GM23248 (cell line): Measurements from ENCODE around the gene RPS26. TPM values are rescaled to one million over a fixed set of nuclear protein-coding genes. Genes with fewer than 3 reads are reported as not detected.
A peak's percentile ranks its signal among the peaks of the same experiment; 100 is the strongest.
"Not testable (repeated sequence)": the region's sequence is repeated elsewhere in the genome, so short reads cannot be mapped to it uniquely, and the experiment has no call there.

Source experiments
- DNase-seq: peaks from one replicate; pipeline ENCODE4 v3.0.0-alpha.2; 2015
- H2AFZ ChIP-seq: fragments of 200-600 bp; sonication (generic); 2 replicates; pipeline ENCODE4 v1.6.1; 2016; ENCODE audit warnings: antibody characterized with exemption
- H3F3A ChIP-seq: fragments of 200-600 bp; sonication (generic); 2 replicates; pipeline ENCODE4 v1.6.1; 2016; ENCODE audit warnings: mild to moderate bottlenecking, antibody characterized with exemption, mixed run types; ENCODE audit not compliant: insufficient read depth
- H3K27ac ChIP-seq: fragments of 200-600 bp; sonication (generic); 2 replicates; pipeline ENCODE4 v1.5.1; 2016; ENCODE audit warnings: mild to moderate bottlenecking
- H3K27me3 ChIP-seq: fragments of 200-600 bp; sonication (generic); replicated peaks from 2 replicates; pipeline ENCODE4 v1.6.1; 2016; ENCODE audit warnings: mild to moderate bottlenecking; ENCODE audit not compliant: insufficient read depth
- H3K36me3 ChIP-seq: fragments of 200-600 bp; sonication (generic); 2 replicates; pipeline ENCODE4 v1.6.1; 2016; ENCODE audit warnings: low read depth, mild to moderate bottlenecking
- H3K4me1 ChIP-seq: fragments of 200-600 bp; sonication (generic); 2 replicates; pipeline ENCODE4 v1.6.1; 2016; ENCODE audit warnings: mild to moderate bottlenecking; ENCODE audit not compliant: insufficient read depth
- H3K4me2 ChIP-seq: fragments of 200-600 bp; sonication (generic); one replicate; pipeline ENCODE4 v1.6.1; 2016; ENCODE audit warnings: mild to moderate bottlenecking; ENCODE audit not compliant: unreplicated experiment
- H3K4me3 ChIP-seq: fragments of 200-600 bp; sonication (generic); 2 replicates; pipeline ENCODE4 v1.5.1; 2016; ENCODE audit warnings: mild to moderate bottlenecking
- H3K79me2 ChIP-seq: fragments of 200-600 bp; sonication (generic); 2 replicates; pipeline ENCODE4 v1.6.1; 2016; ENCODE audit warnings: mild to moderate bottlenecking; ENCODE audit not compliant: insufficient read depth
- H3K9ac ChIP-seq: fragments of 200-600 bp; sonication (generic); 2 replicates; pipeline ENCODE4 v1.6.1; 2016; ENCODE audit warnings: mild to moderate bottlenecking
- H3K9me2 ChIP-seq: fragments of 200-600 bp; sonication (generic); 2 replicates; pipeline ENCODE4 v1.6.1; 2016; ENCODE audit warnings: mixed run types, mild to moderate bottlenecking, moderate library complexity; ENCODE audit not compliant: insufficient read depth
- H3K9me3 ChIP-seq: fragments of 200-600 bp; sonication (generic); one replicate; pipeline ENCODE4 v1.6.1; 2017; ENCODE audit warnings: low read depth
- H4K20me1 ChIP-seq: fragments of 200-600 bp; sonication (generic); 2 replicates; pipeline ENCODE4 v1.6.0; 2016; ENCODE audit not compliant: insufficient read depth
- EZH2 ChIP-seq: fragments of 200-600 bp; sonication (generic); IDR thresholded peaks from 2 replicates; pipeline ENCODE4 v1.6.1; 2018; ENCODE audit warnings: antibody characterized with exemption, mild to moderate bottlenecking; ENCODE audit not compliant: insufficient read depth, poor library complexity, severe bottlenecking
- EZH2phosphoT487 ChIP-seq: fragments of 200-600 bp; sonication (generic); IDR thresholded peaks from 2 replicates; pipeline ENCODE4 v1.6.1; 2018; ENCODE audit warnings: antibody characterized with exemption, moderate library complexity, mild to moderate bottlenecking, low read depth; ENCODE audit not compliant: insufficient read depth
- WGBS, 2 experiments: methylation state at CpG; one replicate each; pipeline ENCODE4 v1.1.6; 2015 to 2017; ENCODE audit warnings: low lambda C conversion rate in 2 of 2, low coverage in 1 of 2; ENCODE audit errors: missing lambda C conversion rate in 2 of 2; 5-methylcytosine and 5-hydroxymethylcytosine counted together
- in situ Hi-C: fragments of 300-500 bp; cut with MboI; formaldehyde crosslinking; loops from 2 replicates; pipeline ENCODE4 v1.15.0; 2020
- polyA plus RNA-seq: library from polyadenylated mRNA; unstranded; fragments of >200 nt; fragmentation: Nextera tagmentation; extraction: Ambion mirVana; gene quantifications from 2 replicates; pipeline ENCODE4 v1.2.1, GENCODE V29; 2016
- total RNA-seq: library from RNA; depleted of rRNA; stranded (reverse); fragments of >200 nt; shearing (Covaris generic); gene quantifications from 2 replicates; pipeline ENCODE4 v1.2.3, GENCODE V29; 2014

Gene RPS26
- total and polyA plus RNA-seq, 2 experiments from 2014 or later = 271 to 1,155 TPM

DNA sequence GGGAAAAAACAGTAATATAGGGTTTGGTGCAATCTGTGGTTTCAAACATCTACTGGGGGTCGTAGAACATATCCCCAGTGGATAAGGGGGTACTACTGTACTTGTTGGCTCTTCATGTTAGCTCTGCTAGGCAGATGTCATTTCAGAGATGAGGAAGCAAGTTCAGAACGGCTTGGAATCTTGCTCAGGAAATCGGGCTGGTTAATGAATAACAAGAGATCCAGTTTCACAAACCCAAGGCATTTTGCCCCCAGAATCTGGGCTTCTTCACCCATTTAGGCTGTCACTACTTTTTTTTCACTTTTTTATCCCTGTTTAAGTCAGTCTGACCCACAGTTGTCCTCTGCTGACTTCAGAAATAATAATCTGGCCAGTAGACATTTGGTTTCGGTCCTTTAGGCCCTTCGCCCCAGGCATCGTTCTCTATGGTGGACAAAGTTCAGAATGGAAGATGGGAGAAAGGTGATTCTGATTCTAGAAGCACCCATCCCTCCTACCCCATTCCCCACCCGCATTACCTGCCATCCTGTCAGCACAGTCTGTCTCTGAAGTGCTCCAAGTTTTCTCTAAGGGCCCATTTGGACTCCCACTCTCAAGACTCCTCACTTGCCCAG, 40.1 kb upstream of the RPS26 start:
- H3K4me2 ChIP-seq = no peak overlapping the region
- no peak overlapping the region for H3K9ac ChIP-seq
- no peak for DNase-seq
- no peaks in the 10 kb centered on the region for H3K36me3 ChIP-seq
- no peaks in the 10 kb centered on the region for H4K20me1 ChIP-seq
- 83 to 86% methylated on average over 7 of the region's 7 CpGs for WGBS, 2 experiments
- no peaks in the 10 kb centered on the region for H3K4me1 ChIP-seq
- in situ Hi-C loops = no loop called here
- no peak overlapping the region for H3K4me3 ChIP-seq
- no peak overlapping the region for H2AFZ ChIP-seq
- 0 out of 2 replicates have a peak, but pooled peaks cover 2% of the 10 kb centered on the region for H3F3A ChIP-seq
- H3K27me3 ChIP-seq = no peaks in the 10 kb centered on the region
- TF ChIP-seq EZH2phosphoT487 (no peak), EZH2 (no peak)
- no peak overlapping the region for H3K27ac ChIP-seq
- no peaks in the 10 kb centered on the region for H3K9me2 ChIP-seq
- H3K9me3 ChIP-seq = no peaks in the 10 kb centered on the region
- peaks cover 4% of the 10 kb centered on the region; the same call in 1 of the 2 replicates for H3K79me2 ChIP-seq

DNA sequence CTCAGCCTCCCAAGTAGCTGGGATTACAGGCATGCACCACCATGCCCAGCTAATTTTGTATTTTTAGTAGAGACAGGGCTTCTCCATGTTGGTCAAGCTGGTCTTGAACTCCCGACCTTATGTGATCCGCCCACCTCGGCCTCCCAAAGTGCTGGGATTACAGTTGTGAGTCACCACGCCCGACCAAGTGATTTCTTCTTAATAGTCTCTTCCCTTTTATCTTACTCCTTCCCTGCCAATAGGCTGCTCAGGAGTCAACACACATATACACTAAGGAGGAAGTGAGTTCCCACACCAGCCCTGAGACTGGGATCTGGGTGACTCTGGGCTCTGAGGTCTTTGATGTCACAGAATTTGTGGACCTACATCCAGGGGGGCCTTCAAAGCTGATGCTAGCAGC, 38.3 kb upstream of the RPS26 start:
- H3K79me2 ChIP-seq, H3K9me3 ChIP-seq, H3F3A ChIP-seq, H3K4me2 ChIP-seq, H3K27ac ChIP-seq, H4K20me1 ChIP-seq, H2AFZ ChIP-seq, in situ Hi-C loops, H3K4me3 ChIP-seq, H3K36me3 ChIP-seq, H3K9me2 ChIP-seq, H3K27me3 ChIP-seq, H3K9ac ChIP-seq, H3K4me1 ChIP-seq, DNase-seq: not testable (repeated sequence)
- 96 to 97% methylated on average over 5 of the region's 5 CpGs for WGBS, 2 experiments

DNA sequence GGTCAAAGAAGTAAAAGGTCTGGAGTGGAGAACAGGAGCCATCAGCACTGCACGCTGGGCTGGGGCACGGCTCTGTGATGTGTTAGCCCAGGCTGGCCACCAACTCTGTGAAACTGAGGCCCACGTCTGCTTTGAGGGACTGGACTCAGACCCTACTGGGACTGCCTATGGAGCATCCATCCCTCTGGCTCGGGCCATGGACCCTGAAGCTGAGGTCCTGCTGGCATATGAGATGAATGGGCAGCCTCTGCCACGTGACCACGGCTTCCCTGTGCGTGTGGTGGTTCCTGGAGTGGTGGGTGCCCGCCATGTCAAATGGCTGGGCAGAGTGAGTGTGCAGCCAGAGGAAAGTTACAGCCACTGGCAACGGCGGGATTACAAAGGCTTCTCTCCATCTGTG, 37.5 kb upstream of the RPS26 start:
- Histone ChIP-seq H4K20me1 (no peaks in the 10 kb centered on the region), H2AFZ (no peak overlapping the region), H3K4me3 (no peak overlapping the region), H3F3A (0 out of 2 replicates have a peak, but pooled peaks cover 6% of the 10 kb centered on the region), H3K4me2 (no peak overlapping the region), H3K36me3 (no peaks in the 10 kb centered on the region), H3K4me1 (0 out of 2 replicates have a peak, but pooled peaks cover 6% of the 10 kb centered on the region), H3K9ac (no peak overlapping the region), H3K9me2 (no peaks in the 10 kb centered on the region), H3K27ac (no peak overlapping the region), H3K9me3 (no peaks in the 10 kb centered on the region), H3K27me3 (no peaks in the 10 kb centered on the region), H3K79me2 (no peaks in the 10 kb centered on the region)
- in situ Hi-C loops = no loop called here
- 87 to 89% methylated on average over 10 of the region's 10 CpGs for WGBS, 2 experiments
- TF ChIP-seq EZH2 (no peak), EZH2phosphoT487 (no peak)
- no peak for DNase-seq

DNA sequence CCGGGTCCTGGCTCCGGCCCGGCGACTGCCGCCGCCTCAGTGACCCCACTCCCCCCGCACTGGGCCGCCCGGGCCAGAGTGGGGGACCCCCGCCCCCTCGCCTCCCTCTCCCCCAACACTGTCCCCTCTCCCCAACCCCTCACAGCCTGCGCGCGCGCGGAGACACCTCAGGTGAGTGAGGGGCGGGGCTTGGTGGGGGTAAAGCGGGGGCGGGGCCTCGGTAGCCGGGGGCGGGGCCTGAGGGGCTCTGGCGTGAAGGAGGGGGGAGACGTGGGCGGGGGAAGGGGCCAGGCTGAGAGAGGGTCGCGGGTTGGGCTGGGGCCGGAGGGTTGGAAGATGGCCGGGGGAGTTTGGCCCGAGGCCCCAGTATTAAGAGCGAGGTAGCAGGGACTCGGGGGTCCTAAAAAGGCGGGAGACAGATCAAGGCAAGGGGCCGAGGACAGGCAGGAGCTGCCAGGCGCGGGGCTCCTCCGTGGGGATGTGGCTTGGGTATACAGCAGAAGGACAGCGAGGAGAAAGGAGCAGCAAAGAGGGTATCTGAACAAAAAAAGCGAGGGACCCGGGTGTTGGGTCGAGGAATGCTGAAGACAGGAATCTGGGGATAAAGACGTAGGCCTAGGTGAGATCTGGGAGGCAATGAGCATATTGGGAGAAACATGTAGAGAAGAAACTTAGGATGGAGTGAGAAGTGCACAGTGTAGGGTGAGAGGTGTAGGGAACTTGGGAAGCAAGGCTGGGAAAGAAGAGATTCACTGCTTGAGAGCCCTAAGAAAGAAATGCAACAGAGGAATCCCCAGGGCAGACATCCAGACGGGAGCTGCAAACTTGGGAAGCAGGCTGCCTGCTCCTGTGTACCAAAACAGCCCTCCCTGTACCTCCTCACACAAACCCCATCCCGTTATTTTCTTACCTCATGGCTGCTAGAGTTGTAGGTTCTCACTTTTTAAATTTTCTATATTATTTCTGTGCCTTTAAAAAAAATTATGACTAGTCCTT, 33.9 kb upstream of the RPS26 start:
- in situ Hi-C loops = no loop called here
- no peaks in the 10 kb centered on the region for H3K9me3 ChIP-seq
- no peak for TF ChIP-seq EZH2
- TF ChIP-seq EZH2phosphoT487 = no peak
- H2AFZ ChIP-seq = peak overlapping the region; percentile 96
- 0 out of 2 replicates have a peak, but pooled peaks cover 6% of the 10 kb centered on the region for H3K4me1 ChIP-seq
- peak overlapping the region; percentile 79 for H3K4me2 ChIP-seq
- peak overlapping the region; percentile 77 for H3K9ac ChIP-seq
- H3K79me2 ChIP-seq = no peaks in the 10 kb centered on the region
- no peaks in the 10 kb centered on the region for H4K20me1 ChIP-seq
- peak overlapping the region; percentile 72 for H3K4me3 ChIP-seq
- H3K9me2 ChIP-seq = no peaks in the 10 kb centered on the region
- WGBS, 2 experiments = 2 to 4% methylated on average over 18 to 39 of the region's 44 CpGs
- 0 out of 2 replicates have a peak, but pooled peaks cover 6% of the 10 kb centered on the region for H3F3A ChIP-seq
- peak overlapping the region; percentile 14; the same call in 1 of the 2 replicates for H3K27ac ChIP-seq
- no peaks in the 10 kb centered on the region for H3K36me3 ChIP-seq
- peak; percentile 52 for DNase-seq
- no peaks in the 10 kb centered on the region for H3K27me3 ChIP-seq
